GM19035 (cell line): ENCODE data around the gene BMPR1A.
"Not testable (repeated sequence)": the region's sequence is repeated elsewhere in the genome, so short reads cannot be mapped to it uniquely, and the experiment has no call there.

Source experiments
- ATAC-seq: cut with Tn5 transposase; IDR thresholded peaks from one replicate; pipeline ENCODE4 v1.9.1; 2021; ENCODE audit not compliant: unreplicated experiment

BMPR1A gene

GRCh38 chr10:86963341-86963919 is 207.0 kb downstream of the BMPR1A start:
- ATAC-seq, result no peak

GRCh38 chr10:86964061-86964846 is 207.8 kb downstream of the BMPR1A start:
- ATAC-seq, result no peak

GRCh38 chr10:86964847-86965190 is 208.4 kb downstream of the BMPR1A start:
- no peak for ATAC-seq

- no peak for ATAC-seq
Measured at GRCh38 chr10:86965986-86966654, 209.7 kb downstream of the BMPR1A start.

GRCh38 chr10:86967481-86967941 is 211.1 kb downstream of the BMPR1A start:
- ATAC-seq, result no peak

- ATAC-seq, result no peak
Measured at GRCh38 chr10:86968271-86968993, 212.0 kb downstream of the BMPR1A start, which contains the start of gene ADIRF. ADIRF (plus strand) TSS chr10:86968482; CDS start chr10:86968545, 63 bp downstream.

- ATAC-seq, result no peak
Measured at GRCh38 chr10:86968994-86969355, 212.6 kb downstream of the BMPR1A start.

GRCh38 chr10:86969421-86970041 is 213.1 kb downstream of the BMPR1A start:
- ATAC-seq, result no peak

- ATAC-seq, result no peak
Measured at GRCh38 chr10:86970162-86970981, 214.0 kb downstream of the BMPR1A start.

- ATAC-seq, result no peak
Measured at GRCh38 chr10:86970982-86971231, 214.5 kb downstream of the BMPR1A start.

GRCh38 chr10:86971232-86971991 is 215.0 kb downstream of the BMPR1A start:
- peak; percentile 75 for ATAC-seq

- no peak for ATAC-seq
Measured at GRCh38 chr10:86972613-86973380, 216.4 kb downstream of the BMPR1A start.

GRCh38 chr10:86974484-86974883 is 218.1 kb downstream of the BMPR1A start:
- ATAC-seq, result no peak

- no peak for ATAC-seq
Measured at GRCh38 chr10:86976362-86977056, 220.1 kb downstream of the BMPR1A start.

- ATAC-seq, result not testable (repeated sequence)
Measured at GRCh38 chr10:86978457-86978856, 222.0 kb downstream of the BMPR1A start.

GRCh38 chr10:86979296-86979818 is 222.9 kb downstream of the BMPR1A start:
- no peak for ATAC-seq

- no peak for ATAC-seq
Measured at GRCh38 chr10:86979977-86980448, 223.6 kb downstream of the BMPR1A start.

- ATAC-seq, result not testable (repeated sequence)
Measured at GRCh38 chr10:86981020-86981419, 224.6 kb downstream of the BMPR1A start.
